A673 (cell line): Measurements from ENCODE around the gene CAMKK2.

ENCODE experiments used
- CTCF ChIP-seq: fragments of 300-800, 200-600 bp; sonication (generic); conservative IDR thresholded peaks from 2 replicates; pipeline ENCODE4 v1.5.1; 2017; ENCODE audit warnings: low read depth, mild to moderate bottlenecking, antibody characterized with exemption, low read length, moderate library complexity, mixed read lengths
- EZH2 ChIP-seq: fragments of 200-600 bp; sonication (generic); IDR thresholded peaks from 2 replicates; pipeline ENCODE4 v1.6.1; 2017; ENCODE audit warnings: borderline replicate concordance, low read depth, mild to moderate bottlenecking, mixed read lengths, antibody characterized with exemption, low read length; ENCODE audit not compliant: poor library complexity, severe bottlenecking

- TF ChIP-seq CTCF (no peak), EZH2 (no peak)
Observed at GRCh38 chr12:121252712-121253345, 43.7 kb downstream of the CAMKK2 start.
